CD4-positive, alpha-beta T cell treated with Interleukin-1 beta for 1 hour (primary cell): ENCODE results near the gene STARD7.

ENCODE experiments used
- DNase-seq, 2 donors: peaks; one replicate each; pipeline ENCODE4 v3.0.0-alpha.2; 2020 to 2022

The STARD7 gene

GRCh38 chr2:96195410-96196066 is 13.1 kb downstream of the STARD7 start:
- no peak for DNase-seq

- no peak for DNase-seq
Measured at GRCh38 chr2:96191937-96192670, 16.5 kb downstream of the STARD7 start.

- DNase-seq, result no peak
Measured at GRCh38 chr2:96188821-96189526, 19.7 kb downstream of the STARD7 start.

- DNase-seq, result no peak
Measured at GRCh38 chr2:96186562-96186961, 22.1 kb downstream of the STARD7 start.

GRCh38 chr2:96185516-96185915 is 23.1 kb downstream of the STARD7 start:
- no peak for DNase-seq

GRCh38 chr2:96184989-96185388 is 23.6 kb downstream of the STARD7 start:
- no peak for DNase-seq

GRCh38 chr2:96184188-96184587 is 24.4 kb downstream of the STARD7 start:
- DNase-seq, result no peak

GRCh38 chr2:96181529-96181928 is 27.1 kb downstream of the STARD7 start:
- DNase-seq, result no peak

GRCh38 chr2:96180521-96180920 is 28.1 kb downstream of the STARD7 start:
- no peak for DNase-seq

- no peak for DNase-seq
Measured at GRCh38 chr2:96180002-96180401, 28.6 kb downstream of the STARD7 start.

GRCh38 chr2:96176661-96177060 is 32.0 kb downstream of the STARD7 start:
- DNase-seq, result no peak

GRCh38 chr2:96175951-96176350 is 32.7 kb downstream of the STARD7 start:
- DNase-seq, result no peak

- peak; percentile 84 to 85 for DNase-seq
Measured at GRCh38 chr2:96174251-96175144, 34.1 kb downstream of the STARD7 start.

- no peak for DNase-seq
Measured at GRCh38 chr2:96171831-96172230, 36.8 kb downstream of the STARD7 start.

GRCh38 chr2:96170626-96171025 is 38.0 kb downstream of the STARD7 start:
- DNase-seq, result no peak

GRCh38 chr2:96169868-96170507 is 38.6 kb downstream of the STARD7 start:
- DNase-seq, result no peak

- no peak for DNase-seq
Measured at GRCh38 chr2:96167407-96168013, 41.1 kb downstream of the STARD7 start.

GRCh38 chr2:96164459-96165184 is 44.0 kb downstream of the STARD7 start:
- peak; percentile 69 to 75 for DNase-seq

GRCh38 chr2:96163768-96164429 is 44.7 kb downstream of the STARD7 start:
- peak; percentile 72 for DNase-seq

- DNase-seq, result no peak
Measured at GRCh38 chr2:96163415-96163767, 45.2 kb downstream of the STARD7 start.

GRCh38 chr2:96161898-96162297 is 46.7 kb downstream of the STARD7 start:
- peak in 1 of 2 donors; percentile 43 for DNase-seq
